ENCODE results near the gene BNIP2.

BNIP2 gene

GRCh38 chr15:59689626-59690236 is 611 bp upstream of the BNIP2 start:
- DNase-seq (ENCODE audit: low read depth), result no peak
- H3K4me3 ChIP-seq (ENCODE audit: control insufficient read depth, low read depth, low read length), result peak overlapping the region; percentile 79
- TF ChIP-seq, protein P1, sequence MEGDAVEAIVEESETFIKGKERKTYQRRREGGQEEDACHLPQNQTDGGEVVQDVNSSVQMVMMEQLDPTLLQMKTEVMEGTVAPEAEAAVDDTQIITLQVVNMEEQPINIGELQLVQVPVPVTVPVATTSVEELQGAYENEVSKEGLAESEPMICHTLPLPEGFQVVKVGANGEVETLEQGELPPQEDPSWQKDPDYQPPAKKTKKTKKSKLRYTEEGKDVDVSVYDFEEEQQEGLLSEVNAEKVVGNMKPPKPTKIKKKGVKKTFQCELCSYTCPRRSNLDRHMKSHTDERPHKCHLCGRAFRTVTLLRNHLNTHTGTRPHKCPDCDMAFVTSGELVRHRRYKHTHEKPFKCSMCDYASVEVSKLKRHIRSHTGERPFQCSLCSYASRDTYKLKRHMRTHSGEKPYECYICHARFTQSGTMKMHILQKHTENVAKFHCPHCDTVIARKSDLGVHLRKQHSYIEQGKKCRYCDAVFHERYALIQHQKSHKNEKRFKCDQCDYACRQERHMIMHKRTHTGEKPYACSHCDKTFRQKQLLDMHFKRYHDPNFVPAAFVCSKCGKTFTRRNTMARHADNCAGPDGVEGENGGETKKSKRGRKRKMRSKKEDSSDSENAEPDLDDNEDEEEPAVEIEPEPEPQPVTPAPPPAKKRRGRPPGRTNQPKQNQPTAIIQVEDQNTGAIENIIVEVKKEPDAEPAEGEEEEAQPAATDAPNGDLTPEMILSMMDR (IDR thresholded peaks at IDR 0.05; ENCODE audit: control insufficient read depth, insufficient read depth, low read depth, low read length, missing control alignments), result no peak

DNA sequence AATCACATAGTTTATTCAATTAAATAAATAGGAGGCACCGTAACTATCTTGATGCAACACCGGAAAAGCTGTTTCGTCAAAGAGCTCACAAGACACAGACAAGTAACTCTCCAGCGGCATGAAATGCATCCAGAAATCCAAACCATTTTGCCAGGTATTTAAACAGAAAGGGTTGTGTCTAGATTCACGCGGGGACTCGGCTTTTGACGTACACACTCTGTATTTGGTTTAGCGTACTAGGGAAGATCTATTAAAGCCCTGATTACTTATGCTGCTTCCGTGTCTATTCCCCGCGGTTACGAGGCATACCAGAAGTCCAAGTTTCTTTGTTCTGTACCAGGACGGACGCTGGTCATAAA is 718 bp downstream of the BNIP2 start:
- H3K4me3 ChIP-seq (ENCODE audit: control insufficient read depth, low read depth, low read length), result peak overlapping the region; percentile 79
- TF ChIP-seq, protein P1 (IDR thresholded peaks at IDR 0.05; ENCODE audit: control insufficient read depth, insufficient read depth, low read depth, low read length, missing control alignments), result no peak
- DNase-seq (ENCODE audit: low read depth), result peak; percentile 48

GRCh38 chr15:59687836-59688235 is 1.3 kb downstream of the BNIP2 start:
- TF ChIP-seq, protein P1 (IDR thresholded peaks at IDR 0.05; ENCODE audit: control insufficient read depth, insufficient read depth, low read depth, low read length, missing control alignments), result peak; percentile 3
- DNase-seq (ENCODE audit: low read depth), result no peak
- H3K4me3 ChIP-seq (ENCODE audit: control insufficient read depth, low read depth, low read length), result peak overlapping the region; percentile 79

- DNase-seq (ENCODE audit: low read depth), result no peak
- TF ChIP-seq, protein P1 (IDR thresholded peaks at IDR 0.05; ENCODE audit: control insufficient read depth, insufficient read depth, low read depth, low read length, missing control alignments), result no peak
- no peak overlapping the region for H3K4me3 ChIP-seq (ENCODE audit: control insufficient read depth, low read depth, low read length)
Measured at GRCh38 chr15:59686389-59686788, 2.7 kb downstream of the BNIP2 start.

GRCh38 chr15:59685737-59686297 is 3.3 kb downstream of the BNIP2 start:
- no peak for DNase-seq (ENCODE audit: low read depth)
- H3K4me3 ChIP-seq (ENCODE audit: control insufficient read depth, low read depth, low read length), result no peak overlapping the region
- TF ChIP-seq, protein P1 (IDR thresholded peaks at IDR 0.05; ENCODE audit: control insufficient read depth, insufficient read depth, low read depth, low read length, missing control alignments), result no peak

DNA sequence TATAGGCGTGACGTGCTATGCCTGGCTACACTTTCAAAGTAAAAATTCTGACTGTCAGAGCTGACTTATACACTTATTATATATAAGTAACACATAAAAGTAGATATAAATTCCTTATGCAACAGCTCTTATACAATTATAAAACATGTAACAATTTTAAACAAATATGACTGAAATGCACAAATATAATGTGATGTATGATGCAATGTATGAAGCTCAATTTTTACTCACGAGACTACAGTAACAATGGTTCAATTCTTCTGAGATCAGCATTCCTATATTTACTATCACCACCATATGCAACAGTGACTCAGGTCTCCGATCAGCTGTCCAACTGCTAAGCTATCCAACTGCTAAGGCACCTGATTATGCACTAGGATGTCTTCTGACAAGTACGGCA is 8.2 kb downstream of the BNIP2 start:
- no peak overlapping the region for H3K4me3 ChIP-seq (ENCODE audit: control insufficient read depth, low read depth, low read length)
- TF ChIP-seq, protein P1 (IDR thresholded peaks at IDR 0.05; ENCODE audit: control insufficient read depth, insufficient read depth, low read depth, low read length, missing control alignments), result no peak
- DNase-seq (ENCODE audit: low read depth), result no peak

Measured in AG09309 (cell line).